Liver (tissue), 9 donors: Measurements from ENCODE around the gene ATP2B1. TPM values are rescaled to one million over a fixed set of nuclear protein-coding genes. Genes with fewer than 3 reads are reported as not detected.

Experiments used
- DNase-seq: peaks from one replicate; pipeline ENCODE4 v3.0.0-alpha.2; 2017; ENCODE audit warnings: low spot score
- H3K27ac ChIP-seq, 2 donors: one replicate each; pipeline ENCODE4 v1.7.0; 2013; ENCODE audit warnings: inconsistent platforms in 2 of 2, low read length in 2 of 2, control low read depth in 1 of 2, low read depth in 1 of 2, mild to moderate bottlenecking in 1 of 2
- H3K27me3 ChIP-seq, 4 donors: one replicate each; pipeline versions ENCODE4 v1.6.1 to v1.7.0; 2013; ENCODE audit warnings: low read length in 3 of 4, inconsistent platforms in 1 of 4, mild to moderate bottlenecking in 1 of 4, moderate library complexity in 1 of 4; ENCODE audit not compliant: control insufficient read depth in 4 of 4, insufficient read depth in 4 of 4
- H3K36me3 ChIP-seq, 4 donors: one replicate each; pipeline versions ENCODE4 v1.6.1 to v1.7.0; 2013; ENCODE audit warnings: low read length in 3 of 4, mild to moderate bottlenecking in 3 of 4, low read depth in 1 of 4, moderate library complexity in 1 of 4; ENCODE audit not compliant: control insufficient read depth in 4 of 4, insufficient read depth in 3 of 4
- H3K4me1 ChIP-seq, 4 donors: one replicate each; pipeline versions ENCODE4 v1.6.1 to v1.7.0; 2013; ENCODE audit warnings: low read length in 3 of 4, mild to moderate bottlenecking in 3 of 4, moderate library complexity in 1 of 4; ENCODE audit not compliant: control insufficient read depth in 4 of 4, insufficient read depth in 4 of 4
- H3K4me3 ChIP-seq, 3 donors: one replicate each; pipeline versions ENCODE4 v1.6.1 to v1.7.0; 2013; ENCODE audit warnings: low read length in 3 of 3, control low read depth in 1 of 3, low read depth in 1 of 3, mild to moderate bottlenecking in 1 of 3
- H3K9ac ChIP-seq, 2 donors: one replicate each; pipeline ENCODE4 v1.7.0; 2013; ENCODE audit warnings: low read length in 2 of 2, mild to moderate bottlenecking in 2 of 2, moderate library complexity in 2 of 2, control low read depth in 1 of 2, low read depth in 1 of 2
- H3K9me3 ChIP-seq, 4 donors: one replicate each; pipeline versions ENCODE4 v1.6.1 to v1.7.0; 2013; ENCODE audit warnings: low read length in 3 of 4; ENCODE audit not compliant: control insufficient read depth in 4 of 4
- EGR1 ChIP-seq, 2 donors: IDR thresholded peaks; 2 replicates each; pipeline ENCODE4 v1.6.1; 2016 to 2018; ENCODE audit warnings: antibody characterized with exemption in 2 of 2, low read depth in 2 of 2
- FOXA1 ChIP-seq: IDR thresholded peaks from 2 replicates; pipeline ENCODE4 v1.6.1; 2016; ENCODE audit warnings: antibody characterized with exemption
- FOXA2 ChIP-seq: IDR thresholded peaks from 2 replicates; pipeline ENCODE4 v1.6.1; 2016; ENCODE audit warnings: antibody characterized with exemption
- GABPA ChIP-seq, 2 donors: IDR thresholded peaks in 1 of 2; conservative IDR thresholded peaks in 1 of 2; 2 replicates each; pipeline ENCODE4 v1.6.1; 2016; ENCODE audit warnings: antibody characterized with exemption in 2 of 2, mild to moderate bottlenecking in 1 of 2, moderate library complexity in 1 of 2
- HNF4A ChIP-seq, 2 donors: conservative IDR thresholded peaks; 2 replicates each; pipeline ENCODE4 v1.6.1; 2016; ENCODE audit warnings: antibody characterized with exemption in 2 of 2, mild to moderate bottlenecking in 2 of 2
- HNF4G ChIP-seq: IDR thresholded peaks from 2 replicates; pipeline ENCODE4 v1.6.1; 2016; ENCODE audit warnings: antibody characterized with exemption
- NR2F2 ChIP-seq: IDR thresholded peaks from 2 replicates; pipeline ENCODE4 v1.6.1; 2016; ENCODE audit warnings: antibody characterized with exemption
- RAD21 ChIP-seq, 2 donors: IDR thresholded peaks; 2 replicates each; pipeline ENCODE4 v1.6.1; 2016; ENCODE audit warnings: antibody characterized with exemption in 2 of 2, mild to moderate bottlenecking in 2 of 2
- REST ChIP-seq: IDR thresholded peaks from 2 replicates; pipeline ENCODE4 v1.6.1; 2016; ENCODE audit warnings: antibody characterized with exemption, mild to moderate bottlenecking
- RXRA ChIP-seq, 2 donors: IDR thresholded peaks; 2 replicates each; pipeline ENCODE4 v1.6.1; 2017 to 2018; ENCODE audit warnings: antibody characterized with exemption in 2 of 2, mild to moderate bottlenecking in 1 of 2
- SP1 ChIP-seq: IDR thresholded peaks from 2 replicates; pipeline ENCODE4 v1.6.1; 2018; ENCODE audit warnings: antibody characterized with exemption, mild to moderate bottlenecking
- TAF1 ChIP-seq: conservative IDR thresholded peaks from 2 replicates; pipeline ENCODE4 v1.6.1; 2016; ENCODE audit warnings: antibody characterized with exemption, mild to moderate bottlenecking
- YY1 ChIP-seq: IDR thresholded peaks from 2 replicates; pipeline ENCODE4 v1.6.1; 2016; ENCODE audit warnings: antibody characterized with exemption, mild to moderate bottlenecking
- ZBTB33 ChIP-seq: IDR thresholded peaks from 2 replicates; pipeline ENCODE4 v1.6.1; 2016; ENCODE audit warnings: antibody characterized with exemption
- WGBS: extraction: QIAGEN DNeasy Blood & Tissue Kit; methylation state at CpG from one replicate; pipeline ENCODE4 v1.1.7; 2013; 5-methylcytosine and 5-hydroxymethylcytosine counted together
- polyA plus RNA-seq, 2 donors: library from polyadenylated mRNA; stranded (reverse) in 1 of 2; unstranded in 1 of 2; fragments of 200-250 nt in 1 of 2; fragments of >200 nt in 1 of 2; fragmentation: Nextera tagmentation in 1 of 2; extraction: Ambion mirVana in 1 of 2; gene quantifications; one replicate each; pipeline versions ENCODE4 v1.2.1 to v1.2.3, GENCODE V29; 2013 to 2015
- total RNA-seq, 2 donors: library from RNA; depleted of rRNA; stranded (reverse); fragments of >200 nt; gene quantifications; one replicate each; pipeline ENCODE4 v1.2.3, GENCODE V29; 2014
- TF ChIP-seq, protein P1 (sequence below): IDR thresholded peaks from 2 replicates; pipeline ENCODE4 v1.6.1; 2016; ENCODE audit warnings: antibody characterized with exemption
- TF ChIP-seq, protein P2 (sequence below): fragments of 150-350 bp; IDR thresholded peaks from 2 replicates; pipeline ENCODE4 v1.5.1; 2017; ENCODE audit warnings: improper control_type of control experiment, low read depth, low read length; ENCODE audit not compliant: missing input control
- TF ChIP-seq, protein P3 (sequence below): IDR thresholded peaks from 2 replicates; pipeline ENCODE4 v1.6.1; 2016; ENCODE audit warnings: antibody characterized with exemption
- donor health status: healthy.
- donor health status: healthy.
- donor health status: healthy.
- donor health status: healthy.
- donor health status: healthy.

The ATP2B1 gene
- total and polyA plus RNA-seq, 4 donors: 7.3 to 41.1 (median 22.8) TPM

- no peak for TF ChIP-seq REST
Measured at GRCh38 chr12:89692439-89692838, 16.2 kb downstream of the ATP2B1 start (continued).

DNA sequence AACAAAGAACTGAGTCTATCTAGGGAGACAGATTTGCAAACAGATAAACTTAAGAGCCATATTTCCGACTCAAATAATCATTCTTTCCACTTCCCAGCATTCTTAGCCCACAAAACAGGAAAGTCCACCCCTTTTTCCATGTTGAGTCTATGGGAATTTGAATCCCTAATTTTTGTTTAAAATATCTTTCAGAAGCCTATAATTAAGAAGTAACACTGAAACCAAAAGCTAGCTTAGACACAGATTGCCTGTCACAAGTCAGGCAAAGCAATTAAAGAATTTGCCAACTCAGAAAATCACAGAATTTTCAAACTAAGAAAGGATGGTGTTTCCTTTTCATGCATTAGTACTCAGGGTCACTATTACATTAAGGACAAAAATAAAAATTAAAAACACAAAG is 17.0 kb downstream of the ATP2B1 start:
- Histone ChIP-seq H3K27me3 (no peaks in the 10 kb centered on the region), H3K27ac (no peak overlapping the region), H3K36me3 (no peaks in the 10 kb centered on the region), H3K9me3 (no peaks in the 10 kb centered on the region), H3K9ac (no peak overlapping the region), H3K4me1 (peaks cover 0 to 3% (median 0%) of the 10 kb centered on the region in 4 donors), H3K4me3 (no peak overlapping the region)
- WGBS: 95% methylated on average over 1 of the region's 1 CpG
- TF ChIP-seq YY1 (no peak), RXRA (IDR thresholded peaks at IDR 0.05) (no peak), NR2F2 (no peak), ZBTB33 (no peak), HNF4G (no peak), EGR1 (IDR thresholded peaks at IDR 0.05; ENCODE audit: low read depth in 2 of 2) (no peak), GABPA (IDR thresholded peaks at IDR 0.05 in 1 of 2, conservative IDR thresholded peaks at IDR 0.05 in 1 of 2) (no peak), TAF1 (no peak), HNF4A (conservative IDR thresholded peaks at IDR 0.05) (no peak), REST (no peak), FOXA1 (no peak), RAD21 (IDR thresholded peaks at IDR 0.05) (no peak), SP1 (no peak), FOXA2 (no peak)
- TF ChIP-seq, protein P1, sequence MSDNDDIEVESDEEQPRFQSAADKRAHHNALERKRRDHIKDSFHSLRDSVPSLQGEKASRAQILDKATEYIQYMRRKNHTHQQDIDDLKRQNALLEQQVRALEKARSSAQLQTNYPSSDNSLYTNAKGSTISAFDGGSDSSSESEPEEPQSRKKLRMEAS: no peak
- TF ChIP-seq, protein P2, sequence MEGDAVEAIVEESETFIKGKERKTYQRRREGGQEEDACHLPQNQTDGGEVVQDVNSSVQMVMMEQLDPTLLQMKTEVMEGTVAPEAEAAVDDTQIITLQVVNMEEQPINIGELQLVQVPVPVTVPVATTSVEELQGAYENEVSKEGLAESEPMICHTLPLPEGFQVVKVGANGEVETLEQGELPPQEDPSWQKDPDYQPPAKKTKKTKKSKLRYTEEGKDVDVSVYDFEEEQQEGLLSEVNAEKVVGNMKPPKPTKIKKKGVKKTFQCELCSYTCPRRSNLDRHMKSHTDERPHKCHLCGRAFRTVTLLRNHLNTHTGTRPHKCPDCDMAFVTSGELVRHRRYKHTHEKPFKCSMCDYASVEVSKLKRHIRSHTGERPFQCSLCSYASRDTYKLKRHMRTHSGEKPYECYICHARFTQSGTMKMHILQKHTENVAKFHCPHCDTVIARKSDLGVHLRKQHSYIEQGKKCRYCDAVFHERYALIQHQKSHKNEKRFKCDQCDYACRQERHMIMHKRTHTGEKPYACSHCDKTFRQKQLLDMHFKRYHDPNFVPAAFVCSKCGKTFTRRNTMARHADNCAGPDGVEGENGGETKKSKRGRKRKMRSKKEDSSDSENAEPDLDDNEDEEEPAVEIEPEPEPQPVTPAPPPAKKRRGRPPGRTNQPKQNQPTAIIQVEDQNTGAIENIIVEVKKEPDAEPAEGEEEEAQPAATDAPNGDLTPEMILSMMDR: no peak
- TF ChIP-seq, protein P3, sequence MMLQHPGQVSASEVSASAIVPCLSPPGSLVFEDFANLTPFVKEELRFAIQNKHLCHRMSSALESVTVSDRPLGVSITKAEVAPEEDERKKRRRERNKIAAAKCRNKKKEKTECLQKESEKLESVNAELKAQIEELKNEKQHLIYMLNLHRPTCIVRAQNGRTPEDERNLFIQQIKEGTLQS: no peak
- no peak for DNase-seq
